Measurements from ENCODE around the gene CLEC4M. TPM values are rescaled to one million over a fixed set of nuclear protein-coding genes. Genes with fewer than 3 reads are reported as not detected.

The CLEC4M gene
- total and polyA plus RNA-seq, 2 of the 8 experiments (the other 6 are each of a cell fraction or from before 2014, with no cell fraction given) = not detected

- Histone ChIP-seq H3K23me2 (ENCODE audit: low read depth, low read length) (0 out of 2 replicates have a peak, but pooled peaks cover 2% of the 10 kb centered on the region), H3K18ac (ENCODE audit: extremely low read depth, low read length) (no peak overlapping the region), H2BK20ac (ENCODE audit: low read length) (no peak overlapping the region), H3K4me1 (replicated peaks in 1 of 4; ENCODE audit: control insufficient read depth in 3 of 4, insufficient read depth in 4 of 4, low read length in 3 of 4) (no peaks in the 10 kb centered on the region), H3K4ac (replicated peaks; ENCODE audit: insufficient read length, low read depth, low read length) (no peak overlapping the region), H3K27ac (ENCODE audit: low read depth, low read length) (no peak overlapping the region), H3K23ac (ENCODE audit: insufficient read length) (no peak overlapping the region), H2AK5ac (ENCODE audit: low read depth, low read length) (no peak overlapping the region), H4K5ac (ENCODE audit: insufficient read length, low read depth, low read length) (no peak overlapping the region), H3K56ac (replicated peaks; ENCODE audit: insufficient read length, low read depth, low read length) (no peak overlapping the region), H3K79me1 (ENCODE audit: low read depth, low read length) (no peaks in the 10 kb centered on the region), H4K91ac (replicated peaks; ENCODE audit: insufficient read length, low read length) (no peak overlapping the region), H4K20me1 (replicated peaks in 1 of 2; ENCODE audit: control insufficient read depth in 1 of 2, insufficient read depth in 2 of 2, low read length in 2 of 2) (no peaks in the 10 kb centered on the region), H3K4me2 (ENCODE audit: insufficient read depth in 1 of 2, low read depth in 2 of 2, low read length in 2 of 2) (no peak overlapping the region), H3K79me2 (ENCODE audit: control insufficient read depth in 1 of 2, insufficient read depth in 2 of 2, low read length in 2 of 2) (no peaks in the 10 kb centered on the region), H3K14ac (ENCODE audit: insufficient read length) (no peak overlapping the region), H2BK15ac (ENCODE audit: low read length) (no peak overlapping the region), H3K27me3 (replicated peaks in 1 of 4; ENCODE audit: control insufficient read depth in 3 of 4, extremely low read depth in 1 of 4, insufficient read depth in 3 of 4, low read length in 3 of 4) (no peaks in the 10 kb centered on the region), H2BK5ac (ENCODE audit: low read depth, low read length) (no peak overlapping the region), H3K4me3 (ENCODE audit: extremely low read depth in 1 of 4, insufficient read depth in 2 of 4, low read depth in 3 of 4, low read length in 4 of 4) (no peak overlapping the region), H3K9me3 (ENCODE audit: insufficient read depth in 2 of 2, low read depth in 1 of 2, low read length in 1 of 2) (peaks cover 0 to 2% of the 10 kb centered on the region in 2 experiments; a peak in 1 of 4 replicates), H3K36me3 (ENCODE audit: control insufficient read depth in 2 of 4, insufficient read depth in 4 of 4, low read length in 3 of 4) (no peaks in the 10 kb centered on the region), H3K9ac (replicated peaks in 1 of 4; ENCODE audit: extremely low read depth in 1 of 4, low read depth in 3 of 4, low read length in 3 of 4) (no peak overlapping the region), H2BK12ac (ENCODE audit: low read depth, low read length) (no peak overlapping the region), H4K8ac (ENCODE audit: extremely low read depth, insufficient read depth, low read length) (no peak overlapping the region), H2AFZ (ENCODE audit: low read length) (no peak overlapping the region), H2BK120ac (replicated peaks; ENCODE audit: low read depth, low read length) (no peak overlapping the region)
- ChIA-PET POLR2A (ENCODE audit: partially characterized antibody) (no interaction called here), CTCF (ENCODE audit: partially characterized antibody) (no interaction called here)
- WGBS, 2 experiments (ENCODE audit: extremely low coverage in 1 of 2, insufficient coverage in 1 of 2, insufficient read length in 1 of 2, insufficient replicate concordance in 2 of 2, low coverage in 1 of 2, low lambda C conversion rate in 2 of 2, missing lambda C conversion rate in 1 of 2) = 86% methylated on average over 6 of the region's 6 CpGs; no CpG with 5 or more reads in 1 of the 2 experiments
- FAIRE-seq = no peak
- TF ChIP-seq JUN (IDR thresholded peaks at IDR 0.05; ENCODE audit: low read depth, low read length) = no peak
- no peak for TF ChIP-seq TAF7 (optimal IDR thresholded peaks at IDR 0.05; ENCODE audit: borderline replicate concordance, low read depth, low read length)
- TF ChIP-seq RXRA (IDR thresholded peaks at IDR 0.05; ENCODE audit: insufficient read depth, low read depth, low read length) = no peak
- TF ChIP-seq NRF1 (IDR thresholded peaks at IDR 0.05; ENCODE audit: low read depth, low read length) = no peak
- TF ChIP-seq SAP30 (IDR thresholded peaks at IDR 0.05; ENCODE audit: insufficient read depth, insufficient replicate concordance, low read length) = no peak
- no peak for TF ChIP-seq NANOG (IDR thresholded peaks at IDR 0.05; ENCODE audit: insufficient read depth, low read depth, low read length, poor library complexity, severe bottlenecking)
- TF ChIP-seq KDM4A (IDR thresholded peaks at IDR 0.05; ENCODE audit: low read depth, low read length, severe bottlenecking) = no peak
- no peak for TF ChIP-seq CHD1 (IDR thresholded peaks at IDR 0.05; ENCODE audit: low read depth, low read length)
- TF ChIP-seq EZH2 (IDR thresholded peaks at IDR 0.05; ENCODE audit: low read depth, low read length, severe bottlenecking) = no peak
- TF ChIP-seq SRF (IDR thresholded peaks at IDR 0.05; ENCODE audit: low read depth, low read length) = no peak
- DNase-seq (ENCODE audit: low read depth in 1 of 2, low spot score in 2 of 2) = no peak
Observed at GRCh38 chr19:7720351-7720750, 42.7 kb upstream of the CLEC4M start.

Data from H1 (cell line).